ENCODE measurements around the gene GABRG3.

Gene GABRG3

DNA sequence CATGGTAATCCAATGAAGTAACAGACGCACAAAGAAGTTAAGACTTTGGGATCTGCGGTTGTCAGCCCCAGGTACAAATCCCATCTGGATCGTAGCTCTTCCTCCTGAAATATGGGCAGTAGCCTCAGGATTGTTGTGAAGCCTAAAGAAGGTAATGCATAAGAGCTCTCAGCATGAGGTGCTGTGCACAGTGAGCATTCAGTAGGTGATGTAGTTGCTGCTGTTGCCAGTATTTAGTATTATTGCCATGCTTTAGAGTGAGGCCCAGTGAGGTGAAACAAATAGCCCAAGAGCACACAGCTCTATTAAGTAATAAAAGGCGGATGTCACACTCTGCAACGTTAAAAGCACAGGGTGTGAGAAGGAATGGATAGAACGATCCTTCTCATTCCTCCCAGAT lies 225.7 kb downstream of the GABRG3 start:
- no peak overlapping the region for H3K27ac ChIP-seq
- no peak overlapping the region for H2AFZ ChIP-seq (ENCODE audit: low read depth)
- H4K20me1 ChIP-seq (ENCODE audit: insufficient read depth): no peaks in the 10 kb centered on the region
- no peaks in the 10 kb centered on the region for H3K79me2 ChIP-seq (ENCODE audit: insufficient read depth, low read depth)
- H3K9ac ChIP-seq: no peak overlapping the region
- H3K4me2 ChIP-seq: no peak overlapping the region
- H3K4me3 ChIP-seq (IDR thresholded peaks at IDR 0.05; ENCODE audit: insufficient read depth, low read depth, low read length): no peak overlapping the region
- no peaks in the 10 kb centered on the region for H3K36me3 ChIP-seq (ENCODE audit: insufficient read depth)
- no peak for TF ChIP-seq CTCF (conservative IDR thresholded peaks at IDR 0.05; ENCODE audit: low read depth, low read length)
- H3K27me3 ChIP-seq (ENCODE audit: insufficient read depth, low read depth): no peaks in the 10 kb centered on the region
- no peaks in the 10 kb centered on the region for H3K4me1 ChIP-seq (ENCODE audit: low read depth, poor library complexity, severe bottlenecking)

DNA sequence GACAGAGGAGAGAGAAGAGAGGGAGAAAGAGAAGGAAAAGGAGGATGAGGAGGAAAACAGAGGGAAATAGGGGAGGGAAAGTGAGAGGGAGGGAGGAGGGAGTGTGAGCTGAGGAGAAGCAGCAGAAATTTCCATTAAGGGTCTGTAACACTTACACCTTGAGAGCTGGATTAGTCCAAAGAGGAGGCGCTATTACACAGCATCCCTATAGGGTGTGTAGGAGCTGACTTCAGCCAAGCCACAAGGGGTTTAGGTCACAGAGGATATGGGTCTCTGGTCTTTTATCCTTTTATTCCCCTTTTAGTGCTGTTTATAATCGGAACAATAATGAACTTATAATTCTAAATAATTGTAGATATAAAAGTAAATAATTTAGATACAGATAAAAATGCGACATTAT lies 230.4 kb downstream of the GABRG3 start:
- H3K4me2 ChIP-seq: no peak overlapping the region
- H2AFZ ChIP-seq (ENCODE audit: low read depth): no peak overlapping the region
- no peaks in the 10 kb centered on the region for H3K27me3 ChIP-seq (ENCODE audit: insufficient read depth, low read depth)
- H3K4me1 ChIP-seq (ENCODE audit: low read depth, poor library complexity, severe bottlenecking): no peaks in the 10 kb centered on the region
- no peak overlapping the region for H3K4me3 ChIP-seq (IDR thresholded peaks at IDR 0.05; ENCODE audit: insufficient read depth, low read depth, low read length)
- no peaks in the 10 kb centered on the region for H3K36me3 ChIP-seq (ENCODE audit: insufficient read depth)
- no peak overlapping the region for H3K27ac ChIP-seq
- H4K20me1 ChIP-seq (ENCODE audit: insufficient read depth): no peaks in the 10 kb centered on the region
- H3K9ac ChIP-seq: no peak overlapping the region
- no peak for TF ChIP-seq CTCF (conservative IDR thresholded peaks at IDR 0.05; ENCODE audit: low read depth, low read length)
- H3K79me2 ChIP-seq (ENCODE audit: insufficient read depth, low read depth): no peaks in the 10 kb centered on the region

GRCh38 chr15:27210176-27210575 lies 239.2 kb downstream of the GABRG3 start:
- H3K9ac ChIP-seq: no peak overlapping the region
- no peaks in the 10 kb centered on the region for H4K20me1 ChIP-seq (ENCODE audit: insufficient read depth)
- no peaks in the 10 kb centered on the region for H3K4me1 ChIP-seq (ENCODE audit: low read depth, poor library complexity, severe bottlenecking)
- no peak overlapping the region for H3K4me3 ChIP-seq (IDR thresholded peaks at IDR 0.05; ENCODE audit: insufficient read depth, low read depth, low read length)
- no peak overlapping the region for H2AFZ ChIP-seq (ENCODE audit: low read depth)
- no peaks in the 10 kb centered on the region for H3K79me2 ChIP-seq (ENCODE audit: insufficient read depth, low read depth)
- H3K36me3 ChIP-seq (ENCODE audit: insufficient read depth): no peaks in the 10 kb centered on the region
- no peak for TF ChIP-seq CTCF (conservative IDR thresholded peaks at IDR 0.05; ENCODE audit: low read depth, low read length)
- no peak overlapping the region for H3K4me2 ChIP-seq
- no peaks in the 10 kb centered on the region for H3K27me3 ChIP-seq (ENCODE audit: insufficient read depth, low read depth)
- H3K27ac ChIP-seq: no peak overlapping the region

- Histone ChIP-seq H3K4me2 (no peak overlapping the region), H3K79me2 (ENCODE audit: insufficient read depth, low read depth) (no peaks in the 10 kb centered on the region), H3K27ac (no peak overlapping the region), H4K20me1 (ENCODE audit: insufficient read depth) (no peaks in the 10 kb centered on the region), H2AFZ (ENCODE audit: low read depth) (no peak overlapping the region), H3K9ac (no peak overlapping the region), H3K4me1 (ENCODE audit: low read depth, poor library complexity, severe bottlenecking) (no peaks in the 10 kb centered on the region), H3K4me3 (IDR thresholded peaks at IDR 0.05; ENCODE audit: insufficient read depth, low read depth, low read length) (no peak overlapping the region), H3K27me3 (ENCODE audit: insufficient read depth, low read depth) (no peaks in the 10 kb centered on the region), H3K36me3 (ENCODE audit: insufficient read depth) (no peaks in the 10 kb centered on the region)
- TF ChIP-seq CTCF (conservative IDR thresholded peaks at IDR 0.05; ENCODE audit: low read depth, low read length): no peak
Observed at GRCh38 chr15:27214032-27214431, 243.1 kb downstream of the GABRG3 start.

DNA sequence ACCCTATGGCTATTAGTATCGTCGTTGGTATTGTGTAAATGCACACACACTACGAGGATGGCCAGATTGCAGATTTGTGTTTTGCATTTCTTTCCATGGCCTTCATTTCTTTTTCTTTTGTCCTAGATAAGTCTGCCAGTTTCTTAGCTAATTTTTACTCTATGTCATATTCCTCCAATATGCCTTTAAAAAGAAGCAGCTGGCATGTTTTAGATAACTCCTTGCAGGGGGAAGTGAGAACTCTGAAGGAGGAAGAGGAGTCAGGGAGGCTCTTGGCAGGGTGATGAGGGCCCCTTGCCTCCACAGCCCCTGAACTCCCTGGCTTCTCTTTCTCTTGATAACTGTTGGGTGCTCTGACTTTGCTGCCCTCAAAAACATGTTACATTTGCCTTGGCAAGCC lies 244.0 kb downstream of the GABRG3 start:
- H3K4me2 ChIP-seq: no peak overlapping the region
- no peaks in the 10 kb centered on the region for H3K27me3 ChIP-seq (ENCODE audit: insufficient read depth, low read depth)
- no peaks in the 10 kb centered on the region for H3K79me2 ChIP-seq (ENCODE audit: insufficient read depth, low read depth)
- no peak for TF ChIP-seq CTCF (conservative IDR thresholded peaks at IDR 0.05; ENCODE audit: low read depth, low read length)
- no peak overlapping the region for H3K4me3 ChIP-seq (IDR thresholded peaks at IDR 0.05; ENCODE audit: insufficient read depth, low read depth, low read length)
- no peak overlapping the region for H3K27ac ChIP-seq
- H4K20me1 ChIP-seq (ENCODE audit: insufficient read depth): no peaks in the 10 kb centered on the region
- H3K36me3 ChIP-seq (ENCODE audit: insufficient read depth): no peaks in the 10 kb centered on the region
- no peaks in the 10 kb centered on the region for H3K4me1 ChIP-seq (ENCODE audit: low read depth, poor library complexity, severe bottlenecking)
- H2AFZ ChIP-seq (ENCODE audit: low read depth): no peak overlapping the region
- no peak overlapping the region for H3K9ac ChIP-seq

Measured in KMS-11 (cell line).